Neural cell (in vitro differentiated cells): Measurements from ENCODE around the gene TSPAN33.

Source experiments
- CTCF ChIP-seq: fragments of 450-650 bp; IDR thresholded peaks from 2 replicates; pipeline ENCODE4 v1.5.1; 2014; ENCODE audit warnings: antibody characterized with exemption, mild to moderate bottlenecking, moderate library complexity; ENCODE audit not compliant: poor library complexity, severe bottlenecking
- EP300 ChIP-seq: fragments of 450-650 bp; conservative IDR thresholded peaks from 2 replicates; pipeline ENCODE4 v1.6.1; 2014; ENCODE audit warnings: antibody characterized with exemption, mild to moderate bottlenecking, moderate library complexity; ENCODE audit not compliant: poor library complexity, severe bottlenecking
- EZH2 ChIP-seq: fragments of 200-600, 300-800 bp; shearing (Covaris generic), sonication (generic); IDR thresholded peaks from 2 replicates; pipeline ENCODE4 v1.6.1; 2014; ENCODE audit warnings: antibody characterized with exemption, low read length, borderline replicate concordance, mild to moderate bottlenecking; ENCODE audit not compliant: insufficient read depth, poor library complexity, severe bottlenecking
- MXI1 ChIP-seq: fragments of 450-650 bp; conservative IDR thresholded peaks from 2 replicates; pipeline ENCODE4 v1.6.1; 2014; ENCODE audit warnings: antibody characterized with exemption, mild to moderate bottlenecking; ENCODE audit not compliant: poor library complexity, severe bottlenecking
- POLR2AphosphoS5 ChIP-seq: IDR thresholded peaks from 2 replicates; pipeline ENCODE4 v1.6.1; 2012
- RAD21 ChIP-seq: fragments of 450-650 bp; conservative IDR thresholded peaks from 2 replicates; pipeline ENCODE4 v1.6.1; 2014; ENCODE audit warnings: antibody characterized with exemption, mild to moderate bottlenecking, moderate library complexity
- REST ChIP-seq: IDR thresholded peaks from 2 replicates; pipeline ENCODE4 v1.6.1; 2012; ENCODE audit warnings: borderline replicate concordance
- SMC3 ChIP-seq: fragments of 450-650 bp; conservative IDR thresholded peaks from 2 replicates; pipeline ENCODE4 v1.6.1; 2014; ENCODE audit warnings: antibody characterized with exemption, mild to moderate bottlenecking, moderate library complexity; ENCODE audit not compliant: poor library complexity
- TAF1 ChIP-seq: IDR thresholded peaks from 2 replicates; pipeline ENCODE4 v1.6.1; 2012; ENCODE audit warnings: low read depth

DNA sequence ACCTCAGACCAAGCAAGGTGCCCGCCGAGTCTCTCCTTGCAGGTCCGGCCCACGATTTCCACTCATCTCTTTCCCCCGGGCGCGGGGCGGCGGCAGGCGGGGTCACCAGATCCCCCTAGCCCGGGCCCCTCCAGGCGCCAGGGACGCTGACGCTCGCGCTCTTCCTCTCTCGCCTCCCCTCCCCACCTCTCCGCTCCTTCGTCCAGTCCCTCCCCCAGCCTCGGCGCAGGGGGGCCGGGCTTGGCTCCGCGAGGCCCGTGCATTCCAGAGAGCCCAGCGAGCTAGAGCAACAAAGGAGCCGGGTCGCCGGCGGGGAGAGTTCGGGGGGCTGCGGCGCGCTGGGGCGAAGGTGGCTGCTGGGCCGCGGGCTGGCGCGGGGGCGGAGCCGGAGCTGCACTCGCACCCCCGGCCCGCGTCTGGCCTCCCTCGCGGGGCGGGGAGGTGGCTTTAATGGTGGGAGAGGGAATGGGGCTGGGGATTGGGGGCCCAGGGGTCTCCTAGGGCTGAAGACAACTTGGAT is 43.9 kb downstream of the TSPAN33 start, which contains the start of gene SMO:
- TF ChIP-seq EP300 (no peak), CTCF (no peak), POLR2AphosphoS5 (no peak), TAF1 (no peak), RAD21 (no peak), SMC3 (no peak), EZH2 (no peak), REST (no peak), MXI1 (no peak)
